ENCODE data around the gene IL20RA.
"Not testable (repeated sequence)": the region's sequence is repeated elsewhere in the genome, so short reads cannot be mapped to it uniquely, and the experiment has no call there.

Gene IL20RA

DNA sequence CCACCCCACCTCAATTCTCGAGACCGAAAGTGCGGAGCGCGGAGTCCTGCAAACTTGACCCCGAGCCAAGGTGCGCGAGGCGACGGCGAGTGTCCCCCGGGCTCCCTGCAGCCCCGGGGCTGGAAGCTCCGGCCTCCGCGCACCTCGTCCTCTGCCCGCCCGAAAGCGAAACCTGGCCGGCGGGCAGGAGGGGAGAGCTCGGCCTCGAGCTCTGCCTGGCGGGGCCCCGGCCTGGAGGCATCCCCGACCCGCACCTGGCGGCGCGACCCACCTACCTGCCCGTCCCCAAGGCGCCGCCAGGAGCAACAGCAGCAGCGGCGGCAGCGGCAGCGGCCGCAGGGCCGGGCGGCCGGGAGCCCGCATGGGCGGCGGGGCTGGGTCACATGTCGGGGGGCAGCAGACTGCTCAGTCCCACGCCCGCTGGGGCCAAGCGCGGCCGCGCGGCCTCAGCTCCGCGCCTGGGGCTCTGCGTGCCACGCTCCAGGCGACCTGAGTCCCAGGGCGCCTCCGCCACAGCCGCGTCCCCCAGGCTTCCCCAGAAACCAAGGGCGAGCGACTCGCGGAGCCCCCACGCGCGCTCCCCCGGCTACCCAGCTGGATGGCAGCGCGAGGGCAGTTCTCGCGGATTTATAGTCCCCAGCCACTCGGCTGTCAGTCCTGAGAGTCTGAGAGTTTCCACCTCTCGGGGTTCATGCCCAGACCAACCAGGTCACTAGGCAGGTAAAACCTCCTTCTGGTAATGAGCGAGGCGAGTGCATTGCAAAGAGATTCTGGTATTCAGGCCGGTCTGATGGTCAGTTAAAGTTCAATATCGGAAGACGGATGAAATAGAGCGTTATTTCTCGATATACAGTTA lies at the start of gene IL20RA:
Gene IL20RA, minus strand, starts transcription at position 600 of the 856 bp plus-strand sequence. Its CDS starts 237 bp downstream, at position 363.
- DNase-seq, result no peak

DNA sequence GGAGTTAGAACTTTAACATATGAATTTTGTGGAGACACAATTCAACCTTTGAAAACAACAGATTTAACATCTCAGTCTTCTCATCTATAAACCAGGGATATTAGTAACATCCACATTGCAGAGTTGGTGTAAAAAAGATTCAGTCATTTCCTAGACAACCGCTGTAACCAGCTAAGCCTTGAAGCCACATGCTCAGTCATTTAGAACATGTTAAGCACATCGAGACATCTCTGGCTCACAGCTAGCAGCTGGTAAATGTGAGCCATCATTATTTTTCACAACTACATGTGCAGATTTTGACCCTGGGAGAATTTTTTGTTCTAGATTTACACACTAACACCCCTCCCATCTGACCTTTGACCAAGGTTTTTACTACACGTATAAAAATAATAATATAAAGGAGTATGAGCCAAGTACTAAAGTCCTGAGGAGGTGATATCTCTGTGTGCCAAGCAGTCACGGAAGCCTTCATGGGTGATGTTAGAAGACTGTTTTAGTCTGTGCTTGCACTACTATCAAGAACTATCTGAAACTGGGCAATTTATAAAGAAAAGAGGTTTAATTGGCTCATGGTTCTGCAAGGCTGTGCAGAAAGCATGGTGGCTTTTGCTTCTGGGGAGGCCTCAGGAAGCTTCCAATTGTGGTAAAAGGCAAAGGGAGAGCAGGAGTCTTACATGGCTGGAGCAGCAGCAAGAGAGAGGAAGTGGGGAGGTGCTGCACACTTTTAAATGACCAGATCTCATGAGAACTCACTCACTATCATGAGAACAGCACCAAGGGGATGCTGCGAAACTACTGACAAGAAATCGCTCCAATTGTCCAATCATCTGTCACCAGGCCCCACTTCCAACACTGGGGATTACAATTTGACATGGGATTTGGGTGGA lies 48.7 kb upstream of the IL20RA start:
- DNase-seq, result no peak

GRCh38 chr6:137092018-137092417 lies 47.3 kb upstream of the IL20RA start:
- DNase-seq, result no peak

- no peak for DNase-seq
Observed at GRCh38 chr6:137089305-137089704, 44.5 kb upstream of the IL20RA start.

- no peak for DNase-seq
Observed at GRCh38 chr6:137087902-137088301, 43.1 kb upstream of the IL20RA start.

DNA sequence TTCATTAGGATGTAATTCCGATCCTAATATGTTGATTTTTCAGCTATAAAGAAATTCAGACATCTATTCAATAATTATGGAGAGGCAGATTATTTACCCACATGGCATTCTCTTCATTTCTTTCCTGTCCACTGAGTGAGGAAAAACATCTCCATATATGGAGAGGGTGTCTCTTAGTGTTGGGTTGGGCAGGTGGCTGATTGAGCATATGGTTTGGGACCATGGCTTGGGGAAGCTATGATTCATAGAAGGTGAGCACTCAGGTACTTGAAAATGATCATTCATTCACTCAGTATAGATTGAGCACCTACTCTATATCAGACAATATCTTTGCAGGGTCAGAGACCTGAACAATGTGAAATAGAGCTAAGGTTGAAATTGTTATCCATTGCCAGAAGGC lies 41.3 kb upstream of the IL20RA start:
- DNase-seq, result no peak

GRCh38 chr6:137084865-137085617 lies 40.3 kb upstream of the IL20RA start:
- DNase-seq, result no peak

DNA sequence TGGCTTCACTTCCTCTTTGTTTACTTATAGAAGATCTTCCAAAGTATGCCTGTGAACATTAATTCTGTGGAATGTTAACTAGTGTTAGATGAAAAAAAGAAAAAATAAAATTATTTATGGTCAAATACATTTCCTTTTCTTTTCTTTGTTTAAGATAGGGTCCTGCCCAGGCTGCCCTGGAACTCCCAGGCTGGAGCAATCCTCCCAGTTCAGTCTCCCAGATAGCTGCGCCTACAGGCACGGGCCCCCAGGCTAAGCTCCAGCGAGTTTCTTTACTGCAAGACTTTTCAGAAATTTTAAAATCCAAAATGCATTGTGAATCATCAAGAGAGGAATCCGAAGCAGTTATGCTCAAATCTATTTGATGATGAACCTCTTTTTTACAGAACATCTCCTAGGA lies 39.3 kb upstream of the IL20RA start:
- no peak for DNase-seq

DNA sequence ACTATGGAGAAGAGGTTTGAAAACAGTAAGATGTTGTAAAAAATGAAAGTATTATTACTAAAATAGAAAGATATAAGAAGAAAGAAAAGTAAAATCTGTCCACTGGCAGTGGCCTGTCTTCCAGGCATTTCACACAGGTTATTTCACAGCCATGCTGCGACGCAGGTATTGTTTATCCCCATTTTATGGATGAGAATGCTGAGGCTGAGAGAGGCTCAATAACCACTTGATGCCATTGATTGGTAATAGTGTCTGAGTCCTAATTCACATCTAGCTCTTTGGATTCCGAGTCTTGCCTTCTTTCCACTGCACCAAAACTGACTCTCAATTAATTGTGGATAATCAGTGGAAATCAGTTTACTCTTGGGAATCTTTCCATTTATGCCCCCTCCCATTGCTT lies 37.2 kb upstream of the IL20RA start:
- no peak for DNase-seq

DNA sequence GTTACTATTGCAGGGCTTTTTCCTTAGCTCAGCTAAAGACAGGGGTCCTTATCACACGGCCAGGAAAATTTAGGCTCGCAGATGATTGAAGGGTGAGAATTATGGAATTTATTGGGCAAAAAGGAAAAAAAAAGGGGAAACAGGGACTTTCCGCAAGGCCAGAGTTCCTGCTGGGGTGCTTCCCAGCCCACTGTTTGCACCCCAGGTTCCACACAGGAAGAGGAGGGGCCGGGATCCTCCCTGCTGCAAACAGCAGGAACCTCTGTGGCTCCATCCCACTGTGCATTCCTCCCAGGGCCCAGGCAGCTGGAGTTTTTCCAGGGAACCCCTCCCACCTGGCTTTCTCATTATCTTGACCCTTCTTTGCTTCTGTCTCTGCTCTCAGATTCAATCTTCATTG lies 35.9 kb upstream of the IL20RA start:
- DNase-seq, result no peak

- peak; percentile 69 for DNase-seq
Observed at GRCh38 chr6:137076277-137077068, 31.7 kb upstream of the IL20RA start.

DNA sequence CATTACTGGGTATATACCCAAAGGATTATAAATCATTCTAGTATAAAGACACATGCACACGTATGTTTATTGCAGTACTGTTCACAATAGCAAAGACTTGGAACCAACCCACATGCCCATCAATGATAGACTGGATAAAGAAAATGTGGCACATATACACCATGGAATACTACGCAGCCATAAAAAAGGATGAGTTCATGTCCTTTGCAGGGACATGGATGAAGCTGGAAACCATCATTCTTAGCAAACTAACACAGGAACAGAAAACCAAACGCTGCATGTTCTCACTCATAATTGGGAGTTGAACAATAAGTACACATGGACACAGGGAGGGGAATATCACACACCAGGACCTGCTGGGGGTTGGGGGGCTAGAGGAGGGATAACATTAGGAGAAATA lies 31.0 kb upstream of the IL20RA start:
- DNase-seq, result not testable (repeated sequence)

- DNase-seq, result no peak
Observed at GRCh38 chr6:137070303-137070702, 25.5 kb upstream of the IL20RA start.

- DNase-seq, result no peak
Observed at GRCh38 chr6:137067399-137067798, 22.6 kb upstream of the IL20RA start.

GRCh38 chr6:137058037-137058436 lies 13.3 kb upstream of the IL20RA start:
- DNase-seq, result no peak

DNA sequence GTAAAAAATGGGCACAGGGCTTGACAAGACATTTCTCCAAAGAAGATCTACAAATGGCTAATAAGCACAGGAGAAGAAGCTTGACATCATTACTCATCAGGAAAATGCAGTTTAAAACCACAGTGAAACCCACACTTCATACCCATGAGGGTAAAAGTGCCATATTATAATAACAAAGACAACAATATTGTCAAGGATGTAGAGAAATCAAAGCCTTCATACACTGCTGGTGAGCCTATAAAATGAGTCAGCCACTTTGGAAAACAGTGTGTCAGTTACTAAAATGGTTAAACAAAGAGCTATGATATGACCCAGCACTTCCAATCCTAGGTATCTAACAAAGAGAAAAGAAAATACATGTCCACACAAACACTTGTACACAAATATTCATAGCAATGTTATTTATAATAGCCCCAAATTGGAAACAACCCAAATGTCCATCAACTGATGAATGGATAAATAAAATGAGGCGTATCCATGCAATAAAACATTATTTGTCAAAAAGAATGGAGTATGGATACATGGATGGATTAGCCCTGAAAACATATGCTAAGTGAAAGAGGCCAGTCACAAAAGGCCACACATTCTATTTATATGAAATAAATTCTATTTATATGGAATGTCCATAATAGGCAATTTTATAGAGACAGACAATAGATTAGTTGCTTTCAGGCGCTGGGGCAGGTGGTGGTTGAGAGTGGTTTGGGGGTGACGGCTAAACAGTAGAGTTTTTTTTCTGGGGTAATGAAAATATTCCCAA lies 11.5 kb upstream of the IL20RA start:
- DNase-seq, result no peak

GRCh38 chr6:137051790-137052472 lies 7.2 kb upstream of the IL20RA start:
- DNase-seq, result no peak

GRCh38 chr6:137049095-137049494 lies 4.3 kb upstream of the IL20RA start:
- DNase-seq, result no peak

GRCh38 chr6:137046871-137047412 lies 2.2 kb upstream of the IL20RA start:
- DNase-seq, result no peak

DNA sequence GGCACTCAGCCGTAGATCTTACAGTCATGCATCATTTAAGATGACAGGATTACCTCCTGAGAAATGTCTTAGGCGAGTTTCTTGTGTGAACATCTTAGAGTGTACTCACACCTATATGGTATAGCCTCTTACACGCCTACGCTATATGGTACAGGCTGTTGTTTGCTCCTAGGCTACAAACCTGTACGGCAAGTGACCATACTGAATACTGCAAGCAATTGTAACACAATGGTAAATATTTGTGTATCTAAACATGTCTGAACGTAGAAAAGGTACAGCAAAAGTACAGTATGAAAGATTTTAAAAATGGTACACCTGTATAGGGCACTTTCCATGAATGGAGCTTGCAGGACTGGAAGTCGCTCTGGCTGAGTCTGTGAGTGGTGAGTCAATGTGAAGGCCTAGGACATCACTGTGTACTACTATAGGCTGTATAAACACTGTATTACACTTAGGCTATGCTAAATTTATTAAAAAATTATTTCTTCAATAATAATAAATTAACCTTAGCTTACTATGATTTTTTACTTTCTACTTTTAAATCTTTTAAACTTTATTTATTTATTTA lies 541 bp upstream of the IL20RA start:
- DNase-seq, result no peak

Measured in activated CD4-positive, alpha-beta T cell treated with anti-CD3 and anti-CD28 coated beads for 48 hours (primary cell).